A204.1 (cell line): ENCODE results near the gene SPEM3.
"Not testable (repeated sequence)": the region's sequence is repeated elsewhere in the genome, so short reads cannot be mapped to it uniquely, and the experiment has no call there.

Source experiments
- FAIRE-seq: peaks from 2 replicates; lab custom pipeline; 2012; peaks lifted over from hg19 to GRCh38; lab: Jason Lieb, UNC

The SPEM3 gene

DNA sequence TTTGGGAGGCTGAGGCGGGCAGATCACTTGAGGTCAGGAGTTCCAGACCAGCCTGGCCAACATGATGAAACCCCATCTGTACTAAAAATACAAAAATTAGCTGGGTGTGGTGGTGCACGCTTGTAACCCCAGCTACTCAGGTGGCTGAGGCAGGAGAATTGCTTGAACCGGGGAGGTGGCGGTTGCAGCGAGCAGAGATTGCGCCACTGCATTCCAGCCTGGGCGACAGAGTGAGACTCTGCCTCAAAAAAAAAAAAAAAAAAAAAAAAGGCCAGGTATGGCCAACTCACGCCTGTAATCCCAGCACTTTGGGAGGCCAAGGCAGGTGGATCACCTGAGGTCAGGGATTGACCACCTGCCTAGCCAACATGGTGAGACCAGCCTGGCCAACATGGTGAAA lies 46.1 kb downstream of the SPEM3 start:
- FAIRE-seq: not testable (repeated sequence)

DNA sequence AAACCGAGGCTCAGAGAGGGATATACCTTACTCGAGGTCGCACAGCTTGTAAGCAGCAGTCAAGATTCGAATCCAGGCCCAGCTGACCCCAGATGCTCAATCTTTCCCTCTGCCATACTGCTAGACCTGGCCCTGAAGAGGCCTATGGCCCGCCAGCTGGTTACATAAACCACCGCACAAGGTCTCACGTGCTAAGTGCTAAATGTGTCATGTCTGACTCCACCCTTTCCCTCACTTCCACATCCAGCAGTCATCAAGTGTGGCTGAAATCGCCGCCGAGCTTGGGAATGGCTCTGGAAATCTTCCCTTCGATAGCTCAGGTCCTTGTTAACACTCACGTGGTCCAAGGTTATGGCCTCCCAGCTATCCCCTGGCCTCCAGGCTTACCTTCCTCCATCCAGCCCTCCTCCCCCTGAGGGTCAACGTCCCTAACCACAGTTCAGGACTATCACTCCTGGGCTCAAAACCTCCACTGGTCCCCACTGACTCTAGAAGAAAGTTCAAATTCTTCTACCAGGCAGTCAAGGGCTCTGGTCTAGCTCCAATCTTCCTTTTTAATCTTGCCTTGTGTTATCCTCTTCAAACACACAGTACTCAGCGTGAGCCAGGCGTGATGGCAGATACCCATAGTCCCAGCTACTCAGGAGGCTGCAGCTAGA lies 47.2 kb downstream of the SPEM3 start:
- FAIRE-seq: no peak

GRCh38 chr17:7476494-7476893 lies 47.8 kb downstream of the SPEM3 start:
- no peak for FAIRE-seq

DNA sequence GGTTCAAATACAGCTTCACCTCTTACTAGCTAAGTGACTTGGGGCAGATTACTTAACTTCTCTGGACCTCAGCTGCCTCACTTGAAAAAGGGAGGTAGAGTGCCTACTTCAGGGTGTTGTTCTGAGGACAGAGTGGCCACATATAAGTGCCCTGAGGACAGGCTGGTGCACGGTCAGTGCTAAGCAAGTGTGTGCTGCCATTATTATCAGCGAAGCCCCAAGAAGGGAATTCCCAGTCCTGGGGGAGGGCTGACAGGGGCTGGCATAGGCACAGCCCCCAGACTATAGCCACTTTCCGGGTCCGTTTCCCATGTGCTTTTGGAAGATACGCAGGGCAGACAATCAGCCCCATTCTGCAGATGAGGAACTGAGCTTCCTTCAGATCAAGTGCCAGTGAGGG lies 48.3 kb downstream of the SPEM3 start:
- no peak for FAIRE-seq

DNA sequence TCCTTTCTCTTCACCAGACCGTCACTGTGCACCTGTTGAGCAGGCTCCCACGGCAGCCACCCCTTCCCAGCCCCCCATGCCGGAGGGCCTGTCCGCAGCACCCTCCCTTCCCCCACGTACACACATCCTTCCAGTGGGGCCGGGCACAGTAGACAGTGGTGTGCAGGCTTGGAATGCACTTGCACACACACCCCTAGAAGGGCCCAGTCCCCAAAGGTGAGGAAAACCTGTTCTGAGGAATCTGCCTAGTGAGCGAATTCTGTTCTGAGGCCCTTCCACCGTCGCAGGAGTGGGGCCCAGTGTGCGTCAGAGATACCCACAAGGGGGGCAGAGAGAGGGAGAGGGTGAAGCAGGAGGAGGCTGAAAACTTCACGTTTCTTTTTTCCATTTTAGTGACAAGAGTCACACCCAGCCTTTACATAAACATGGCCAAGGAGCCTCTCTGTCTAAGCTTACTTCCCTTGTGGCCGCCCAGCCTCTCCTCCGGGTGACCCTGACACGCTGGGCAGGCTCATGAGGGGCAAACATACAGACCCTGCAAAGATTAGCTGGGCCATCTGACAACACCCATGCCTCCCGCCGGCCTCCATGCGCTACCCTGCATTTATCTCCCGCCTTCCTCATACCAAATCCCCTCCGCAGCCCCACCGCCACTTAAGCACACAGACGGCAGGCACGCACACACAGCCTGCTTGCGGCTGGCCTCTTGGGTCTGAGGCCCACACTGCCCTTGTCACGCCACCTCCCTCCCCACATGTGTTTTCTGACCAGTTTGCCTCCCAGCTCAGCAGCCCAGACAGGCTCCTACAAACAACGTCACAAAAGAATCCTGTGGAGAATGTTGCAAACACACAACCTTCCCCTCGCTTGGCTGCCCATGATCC lies 49.0 kb downstream of the SPEM3 start:
- FAIRE-seq: no peak

DNA sequence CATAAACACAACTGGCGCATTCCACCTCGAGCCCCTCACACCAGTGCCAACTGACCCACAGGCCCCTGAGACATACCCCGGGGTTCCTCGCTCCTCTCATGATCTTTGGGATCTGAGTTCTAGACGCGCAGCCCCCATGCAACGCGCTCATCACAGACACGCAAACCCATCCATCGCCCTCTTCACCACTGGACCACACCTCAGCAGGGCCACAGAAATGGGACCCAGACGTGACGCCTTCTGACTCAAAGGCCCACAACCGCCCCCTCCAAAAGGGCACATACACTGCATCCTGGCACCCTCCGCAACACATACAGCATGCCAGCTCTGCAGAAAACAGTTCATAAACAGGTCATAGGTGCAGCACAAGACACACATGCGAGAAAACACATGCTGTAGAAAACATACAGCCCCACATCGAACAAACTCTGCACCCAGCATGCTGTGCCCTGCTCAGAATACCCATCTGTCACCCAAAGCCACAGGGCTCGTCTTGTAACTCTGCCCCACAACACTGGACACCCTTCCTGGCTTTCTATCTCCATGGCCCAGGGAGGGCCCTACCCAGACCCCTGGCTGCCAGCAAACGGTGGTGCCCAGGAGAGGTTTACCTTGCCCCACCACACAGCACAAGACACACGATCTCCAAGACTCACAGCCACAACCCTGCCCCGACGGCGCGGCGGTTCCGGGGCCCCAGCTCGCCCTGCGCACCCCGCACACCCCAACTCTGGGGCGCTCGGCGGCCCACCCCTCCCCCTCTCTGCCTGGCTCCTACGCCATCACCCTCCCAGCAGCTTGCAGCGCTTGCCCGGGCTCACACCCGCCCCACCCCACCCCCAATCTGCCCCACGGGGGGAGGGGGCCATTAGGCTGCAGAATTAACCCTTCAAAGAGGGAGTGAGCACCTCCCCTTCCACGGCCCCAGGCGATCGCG lies 49.9 kb downstream of the SPEM3 start:
- no peak for FAIRE-seq

DNA sequence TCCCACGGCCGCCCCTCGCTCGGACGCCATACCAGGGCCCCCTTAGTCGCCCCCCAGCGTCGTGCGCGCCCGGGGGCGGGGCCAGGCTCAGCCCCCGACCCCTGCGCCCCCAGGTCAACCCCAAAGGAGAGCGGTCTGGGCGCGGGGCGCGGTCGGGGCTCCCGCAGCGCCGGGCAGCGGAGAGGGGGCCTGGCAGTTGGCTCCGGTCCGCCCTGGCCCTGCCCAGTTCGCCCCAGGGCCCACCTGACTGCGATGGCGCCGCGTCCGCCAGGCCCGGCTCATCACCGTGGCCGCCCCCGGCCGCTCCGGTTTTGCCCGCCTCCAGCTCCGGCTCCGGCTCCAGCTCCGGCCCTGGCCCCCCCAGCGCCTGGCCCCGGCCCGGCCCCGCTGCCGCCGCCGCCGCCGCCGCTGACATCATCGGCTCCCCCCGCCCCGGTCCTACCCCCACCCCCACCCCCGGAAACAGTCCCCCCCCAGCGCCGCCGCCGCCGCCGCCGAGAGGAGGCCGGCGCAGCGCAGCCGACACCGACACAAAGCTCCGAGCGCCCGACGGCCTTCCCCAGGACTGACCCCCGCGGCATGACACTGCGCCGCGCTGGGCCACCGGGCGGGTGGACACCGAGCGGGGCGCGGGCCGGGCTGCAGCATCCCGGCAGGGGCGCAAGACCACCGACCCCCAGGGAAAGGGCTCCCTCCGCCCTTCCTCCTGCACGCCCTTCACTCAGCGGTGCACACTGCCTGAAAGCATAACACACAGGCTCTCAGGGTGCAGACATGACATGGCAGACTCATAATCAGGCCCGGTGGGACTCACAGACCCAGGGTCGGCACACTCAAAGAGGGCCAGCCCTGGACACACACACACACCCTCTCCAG lies 50.8 kb downstream of the SPEM3 start, which contains the start of gene ZBTB4:
Gene ZBTB4, minus strand, starts transcription at position 419 of the 876 bp plus-strand sequence. CDS start 12,830 bp downstream, outside the sequence.
- FAIRE-seq: no peak

DNA sequence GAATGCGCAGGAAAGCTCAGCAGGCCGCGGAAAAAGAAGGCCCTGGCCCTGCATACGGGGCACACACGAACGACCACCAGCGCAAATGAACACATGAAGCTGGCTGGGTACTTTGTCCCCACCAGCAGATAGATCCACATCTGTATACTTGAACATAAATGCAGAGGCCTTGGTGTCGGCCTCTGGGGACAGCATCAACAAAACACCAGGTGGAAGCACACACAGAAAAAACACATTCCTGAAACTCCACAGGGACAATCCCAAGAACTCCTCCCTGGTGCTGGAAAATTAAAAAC lies 51.4 kb downstream of the SPEM3 start:
- FAIRE-seq: no peak

GRCh38 chr17:7481275-7481674 lies 52.6 kb downstream of the SPEM3 start, which contains the start of gene SLC35G6:
SLC35G6 (plus strand) TSS chr17:7481446; CDS start chr17:7481517, 71 bp downstream.
- not testable (repeated sequence) for FAIRE-seq

GRCh38 chr17:7481842-7482741 lies 53.4 kb downstream of the SPEM3 start:
- not testable (repeated sequence) for FAIRE-seq
